Measurements from ENCODE around the gene CMTR1.

Gene CMTR1

DNA sequence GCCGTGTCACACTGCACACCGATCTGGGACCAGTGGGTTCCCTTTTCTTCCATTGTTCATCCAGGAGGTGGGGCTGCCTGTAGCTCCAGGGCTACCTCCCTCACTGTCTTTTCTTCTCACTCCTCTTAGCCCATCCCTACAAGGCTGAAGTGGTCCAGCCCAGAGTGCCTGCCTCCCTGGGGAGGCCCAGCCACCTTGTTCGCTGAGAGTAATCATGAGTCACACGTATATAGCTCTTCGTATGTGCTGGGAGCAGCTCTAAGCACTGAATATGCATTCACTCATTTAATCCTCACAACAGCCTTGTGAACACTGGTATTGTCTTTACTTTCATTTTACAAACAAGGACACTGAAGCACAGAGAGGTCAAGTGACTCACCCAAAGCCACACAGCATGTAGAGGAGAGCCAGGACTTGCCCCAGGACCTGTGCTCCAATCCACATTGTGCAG lies 81.3 kb downstream of the CMTR1 start:
- peak in 2 of 5 experiments; percentile 30 to 69 for DNase-seq

DNA sequence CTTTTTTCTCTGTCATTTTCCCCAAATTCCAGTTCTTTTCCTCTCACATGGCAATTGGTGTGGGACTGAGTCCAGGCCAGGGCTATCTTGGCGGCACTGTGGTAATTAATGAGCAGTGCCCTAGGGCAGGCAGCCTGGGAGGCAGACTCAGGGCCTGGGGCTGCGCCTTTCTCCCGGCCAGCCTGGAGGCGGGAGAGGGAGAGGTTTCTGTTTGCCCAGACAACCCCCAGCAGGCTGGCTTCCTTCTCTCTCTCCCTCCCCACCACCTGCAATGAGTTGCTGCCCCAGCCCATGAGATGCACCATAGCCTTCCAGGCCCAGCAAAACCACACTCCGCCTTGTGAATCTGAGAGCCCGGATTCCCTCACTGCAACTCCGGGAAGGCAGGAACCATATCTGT lies 81.8 kb downstream of the CMTR1 start:
- peak in 1 of 5 experiments; percentile 36 for DNase-seq

DNA sequence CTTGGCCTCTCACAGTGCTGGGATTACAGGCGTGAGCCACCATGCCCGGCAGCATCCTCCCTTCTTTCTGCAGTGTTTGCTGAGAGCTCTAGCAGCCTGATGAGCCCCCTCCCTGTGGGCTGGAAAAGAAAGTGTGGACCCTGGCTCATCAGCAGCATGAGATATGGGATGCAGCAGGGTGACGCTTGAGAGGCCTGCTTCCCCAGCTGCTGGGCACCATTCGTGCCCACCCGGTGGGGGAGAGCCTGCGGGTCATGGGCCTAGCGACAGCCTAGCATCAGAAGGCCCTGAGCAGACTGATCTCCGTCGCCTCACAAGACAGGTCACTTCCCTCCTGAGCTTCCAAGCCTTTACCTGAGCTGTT lies 82.7 kb downstream of the CMTR1 start:
- no peak for DNase-seq

DNA sequence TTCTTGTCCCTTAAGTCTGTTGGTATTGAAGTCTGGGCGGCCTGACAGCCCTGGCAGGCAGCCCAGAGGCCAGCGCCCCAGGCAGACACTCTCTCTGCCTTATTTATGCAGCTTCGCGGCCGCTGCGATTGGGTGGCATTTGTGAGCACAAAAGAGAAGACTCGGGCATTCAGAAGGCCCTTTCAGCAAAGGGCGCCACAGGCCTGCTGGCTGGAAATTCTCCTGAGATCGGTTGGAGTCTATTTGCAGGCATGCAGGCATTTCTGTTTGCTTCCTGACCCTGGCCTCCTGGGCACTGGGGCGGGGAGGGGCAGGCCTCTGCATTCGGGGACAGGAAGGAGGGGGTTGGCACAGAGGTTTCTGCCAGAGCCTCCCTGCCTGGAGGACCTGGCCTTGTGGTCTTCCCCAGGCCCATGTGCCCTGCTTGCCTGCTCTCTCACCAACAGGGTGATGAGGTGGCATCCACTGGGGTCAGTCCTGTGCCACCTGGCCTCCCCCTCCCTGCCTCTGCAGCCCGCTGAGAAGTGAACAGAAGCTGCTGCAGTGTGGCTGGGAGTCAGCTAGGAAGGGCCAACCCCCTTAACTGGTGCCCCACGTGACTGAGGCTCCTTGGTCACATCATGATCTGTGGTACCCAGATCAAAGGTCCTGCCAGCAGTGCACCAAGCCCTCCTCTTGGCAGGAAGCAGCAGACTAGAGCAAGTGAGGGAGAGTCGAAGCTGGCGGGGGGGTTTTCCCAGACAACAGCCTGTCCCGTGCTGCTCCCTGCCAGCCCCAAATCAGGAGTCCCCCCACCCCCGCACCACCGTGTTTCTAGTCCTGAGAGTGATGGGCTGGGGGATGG lies 83.3 kb downstream of the CMTR1 start:
- DNase-seq: peak; percentile 80 to 98 (median 93)

DNA sequence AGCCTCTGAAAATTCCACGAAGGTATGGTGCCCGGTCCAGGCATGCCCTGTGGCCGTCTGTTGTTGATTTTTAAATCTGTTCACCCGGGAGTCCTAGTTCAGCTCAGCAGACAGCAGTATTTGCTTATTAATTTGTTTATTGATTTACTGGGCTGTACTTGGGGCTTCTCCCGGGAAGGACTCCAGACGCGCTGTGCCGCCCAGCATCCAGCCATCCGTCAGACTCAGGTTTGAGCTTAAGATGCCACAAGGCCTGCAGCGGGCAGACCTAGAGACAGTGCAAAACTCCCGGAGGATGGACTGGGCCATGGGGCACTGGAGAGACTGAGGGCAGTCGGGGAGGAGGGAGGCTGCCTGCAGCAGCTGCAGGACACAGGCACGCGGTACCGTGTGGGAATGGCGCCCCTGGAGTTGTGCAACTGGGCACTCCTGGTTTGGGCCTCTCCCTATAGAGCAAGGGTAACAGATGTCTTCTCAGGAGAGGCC lies 83.9 kb downstream of the CMTR1 start:
- DNase-seq: peak in 2 of 5 experiments; percentile 6 to 34

DNA sequence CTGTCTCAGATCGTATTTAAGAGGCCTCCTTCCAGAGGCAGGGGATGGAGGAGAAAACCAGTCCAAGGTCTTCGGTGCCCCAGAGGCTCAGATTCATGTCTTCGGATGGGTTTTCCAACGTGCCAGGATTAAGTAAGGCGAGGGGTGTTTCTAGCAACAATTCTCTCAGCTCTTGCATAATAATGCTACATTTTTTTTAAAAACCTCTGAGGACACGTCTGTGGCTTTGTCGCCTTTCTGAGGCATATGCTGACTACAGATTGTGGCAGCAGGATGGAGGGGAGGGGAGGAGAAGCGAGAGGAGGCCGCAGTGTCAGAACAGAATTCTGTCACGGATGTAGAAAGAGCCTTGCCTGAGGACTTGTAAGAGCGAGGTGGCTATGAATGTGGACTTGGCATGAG lies 84.4 kb downstream of the CMTR1 start:
- peak in 4 of 5 experiments; percentile 63 to 95 (median 78) for DNase-seq

DNA sequence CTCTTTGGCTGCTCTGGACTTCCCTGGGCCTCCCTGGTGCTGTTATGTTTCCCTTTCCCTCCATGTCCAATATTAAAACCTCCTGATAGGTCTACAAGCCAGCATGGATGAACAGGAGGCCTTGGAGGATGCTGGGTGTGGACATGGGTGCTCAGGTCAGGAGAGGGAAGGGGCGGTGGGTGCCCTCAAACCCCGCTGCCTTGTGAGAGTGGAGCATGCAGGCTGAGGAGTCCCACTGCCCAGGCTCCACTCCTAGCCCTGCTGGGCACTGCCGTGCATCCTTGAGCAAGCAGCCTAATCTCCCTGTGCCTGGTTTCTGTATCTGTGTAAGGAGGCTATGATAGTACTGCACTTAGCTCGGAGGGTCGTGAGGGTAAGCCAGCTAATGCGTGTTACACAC lies 85.1 kb downstream of the CMTR1 start:
- no peak for DNase-seq

DNA sequence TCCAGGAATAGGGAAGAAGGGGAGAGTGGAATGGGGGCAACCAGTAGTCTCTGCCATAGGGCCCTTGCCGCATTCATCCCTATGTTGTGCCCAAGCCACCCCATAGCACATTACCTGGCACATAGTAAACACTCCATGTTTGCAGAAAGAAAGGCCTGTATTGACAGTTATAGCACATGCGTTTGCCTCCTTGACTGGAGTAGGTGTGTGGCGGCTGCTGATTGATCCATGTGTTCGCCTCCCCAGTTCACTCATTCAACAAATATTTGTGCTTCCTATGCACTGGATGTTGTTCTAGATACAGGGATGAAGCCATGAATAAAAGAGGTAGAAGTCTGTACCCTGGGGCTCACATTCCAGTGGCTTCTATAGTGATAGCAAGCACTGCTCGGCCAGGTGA lies 86.4 kb downstream of the CMTR1 start:
- DNase-seq: no peak

DNA sequence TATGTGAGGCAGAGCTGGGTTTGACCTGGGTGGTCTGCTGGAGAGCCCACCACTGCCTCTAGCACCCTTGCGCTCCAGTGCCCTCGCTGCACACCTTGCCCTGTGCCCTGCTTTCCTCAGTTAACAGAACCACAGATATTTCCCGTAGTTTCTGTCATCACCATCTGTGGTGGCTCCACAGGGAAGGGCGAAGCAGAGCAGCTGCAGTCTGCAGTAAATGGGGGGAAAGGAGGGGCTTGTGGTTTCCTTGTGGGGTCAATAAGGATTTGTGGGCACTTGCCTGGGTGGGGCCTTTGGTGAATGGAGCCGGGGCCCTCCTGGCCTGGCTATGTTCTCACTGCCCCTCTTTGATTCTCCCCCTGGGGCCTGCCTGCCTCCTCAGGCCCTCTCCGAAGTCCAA lies 87.9 kb downstream of the CMTR1 start:
- no peak for DNase-seq

DNA sequence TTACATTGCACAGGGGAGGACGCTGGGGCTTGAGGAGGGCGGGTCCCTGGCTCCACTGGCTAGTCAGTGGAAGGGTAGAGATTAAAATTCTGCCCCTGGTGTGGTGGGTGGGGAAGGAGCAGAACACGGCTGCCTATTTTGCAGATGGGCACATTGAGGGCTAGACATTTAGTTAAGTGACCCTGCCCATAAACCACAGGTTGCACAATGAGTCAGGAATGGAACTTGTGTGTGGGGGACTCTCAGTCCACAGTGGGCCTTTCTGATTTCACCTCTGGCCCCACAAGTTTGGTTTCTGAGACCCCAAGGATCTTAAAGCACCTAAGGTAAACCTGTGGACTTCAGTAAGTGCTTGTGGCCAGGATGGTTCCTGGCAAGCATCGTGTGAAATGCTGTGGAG lies 88.7 kb downstream of the CMTR1 start:
- no peak for DNase-seq

DNA sequence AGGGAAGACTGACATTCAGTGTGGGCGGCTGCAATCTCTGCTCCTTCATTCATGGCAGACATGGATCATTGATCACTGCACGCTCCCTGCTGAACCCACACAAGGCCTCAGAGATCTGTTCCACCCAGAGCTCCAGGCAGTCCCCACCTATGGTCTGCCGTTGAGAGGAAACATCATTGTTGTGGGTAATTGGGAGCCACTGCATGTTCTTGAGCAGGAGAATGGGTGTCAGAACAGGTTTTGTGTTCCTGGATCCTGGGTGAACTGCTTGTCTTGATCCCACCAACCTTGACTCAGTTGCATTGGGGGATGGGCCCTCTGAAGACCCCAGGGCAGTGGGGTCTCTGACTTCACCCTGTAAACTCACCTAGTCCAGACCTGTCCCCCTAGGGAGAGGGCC lies 89.8 kb downstream of the CMTR1 start:
- no peak for DNase-seq

DNA sequence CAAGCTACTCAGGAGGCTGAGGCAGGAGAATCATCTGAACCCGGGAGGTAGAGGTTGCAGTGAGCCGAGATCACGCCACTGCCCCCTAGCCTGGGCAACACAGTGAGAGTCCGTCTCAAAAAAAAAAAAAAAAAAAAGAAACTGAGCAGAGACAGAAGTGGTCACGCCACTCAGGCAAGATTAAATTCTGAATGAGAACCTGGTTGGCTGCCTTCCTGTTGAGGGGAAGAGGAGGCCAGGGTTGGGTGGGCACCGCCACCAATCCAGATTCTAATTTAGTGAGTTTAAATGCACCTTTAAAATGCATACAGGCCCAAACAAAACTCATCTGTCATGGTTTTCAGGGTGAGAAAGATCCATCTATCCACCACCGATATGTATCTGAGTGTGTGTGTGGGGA lies 90.4 kb downstream of the CMTR1 start:
- DNase-seq: no peak

DNA sequence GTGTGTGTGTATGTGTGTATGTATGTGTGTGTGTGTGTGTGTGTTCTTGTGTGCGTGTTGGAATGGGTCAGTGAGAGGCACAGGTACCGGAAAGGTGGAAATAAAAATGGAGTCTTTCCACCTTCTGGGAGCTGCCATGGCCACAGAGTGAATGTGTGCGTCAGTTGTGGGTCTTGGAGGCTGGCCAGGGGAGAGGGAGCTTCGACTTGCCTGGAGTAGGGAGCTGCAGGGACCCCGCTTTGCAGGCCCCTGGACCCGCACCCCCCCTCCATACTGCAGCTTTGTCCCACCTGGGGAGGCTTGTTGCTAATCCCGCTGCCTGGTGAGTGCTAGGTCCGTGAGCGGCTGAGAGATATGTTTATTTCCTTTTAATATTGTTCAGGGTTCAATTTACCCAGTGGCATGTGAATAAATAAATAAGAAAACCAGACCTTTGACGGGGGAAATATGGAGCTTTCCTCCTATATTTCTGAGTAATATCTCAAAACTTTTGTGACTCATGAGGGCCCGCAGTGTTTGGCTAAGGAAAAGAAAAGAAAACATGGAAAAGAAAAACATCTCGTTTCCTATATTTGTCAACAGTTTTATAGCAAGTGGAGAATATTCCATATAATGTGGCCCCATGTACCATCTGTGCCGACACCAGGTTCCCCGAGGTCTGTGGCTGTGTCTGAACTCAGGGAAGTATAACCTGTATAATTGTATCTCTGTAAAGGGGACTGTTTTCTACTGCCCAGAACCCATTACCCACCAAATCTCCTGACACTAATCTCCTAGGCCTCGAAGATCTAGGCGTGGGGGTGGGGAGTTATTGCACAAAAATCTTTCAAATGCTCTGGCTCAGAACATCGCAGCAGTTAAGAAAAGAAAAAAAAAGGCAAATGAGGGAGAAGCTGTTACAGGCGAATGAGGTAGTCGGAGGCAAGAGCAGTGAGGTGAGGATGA lies 91.3 kb downstream of the CMTR1 start:
- DNase-seq: no peak

DNA sequence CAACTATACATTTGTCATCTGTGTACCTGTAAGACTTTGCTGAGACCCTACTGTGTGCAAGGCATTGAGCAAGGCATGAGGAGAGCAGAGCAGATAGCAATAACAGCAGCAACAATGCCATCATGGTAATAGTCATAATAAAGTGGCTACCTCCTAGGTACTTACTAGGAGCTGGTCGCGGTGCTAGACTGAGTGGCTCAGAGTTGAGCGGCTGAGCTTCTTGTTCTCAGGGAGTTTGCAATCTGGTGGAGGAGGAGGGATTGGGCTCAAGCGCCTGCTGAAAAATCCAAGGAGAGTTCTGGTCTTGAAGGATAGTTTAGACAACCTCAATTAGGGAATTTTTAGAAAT lies 91.9 kb downstream of the CMTR1 start:
- no peak for DNase-seq

DNA sequence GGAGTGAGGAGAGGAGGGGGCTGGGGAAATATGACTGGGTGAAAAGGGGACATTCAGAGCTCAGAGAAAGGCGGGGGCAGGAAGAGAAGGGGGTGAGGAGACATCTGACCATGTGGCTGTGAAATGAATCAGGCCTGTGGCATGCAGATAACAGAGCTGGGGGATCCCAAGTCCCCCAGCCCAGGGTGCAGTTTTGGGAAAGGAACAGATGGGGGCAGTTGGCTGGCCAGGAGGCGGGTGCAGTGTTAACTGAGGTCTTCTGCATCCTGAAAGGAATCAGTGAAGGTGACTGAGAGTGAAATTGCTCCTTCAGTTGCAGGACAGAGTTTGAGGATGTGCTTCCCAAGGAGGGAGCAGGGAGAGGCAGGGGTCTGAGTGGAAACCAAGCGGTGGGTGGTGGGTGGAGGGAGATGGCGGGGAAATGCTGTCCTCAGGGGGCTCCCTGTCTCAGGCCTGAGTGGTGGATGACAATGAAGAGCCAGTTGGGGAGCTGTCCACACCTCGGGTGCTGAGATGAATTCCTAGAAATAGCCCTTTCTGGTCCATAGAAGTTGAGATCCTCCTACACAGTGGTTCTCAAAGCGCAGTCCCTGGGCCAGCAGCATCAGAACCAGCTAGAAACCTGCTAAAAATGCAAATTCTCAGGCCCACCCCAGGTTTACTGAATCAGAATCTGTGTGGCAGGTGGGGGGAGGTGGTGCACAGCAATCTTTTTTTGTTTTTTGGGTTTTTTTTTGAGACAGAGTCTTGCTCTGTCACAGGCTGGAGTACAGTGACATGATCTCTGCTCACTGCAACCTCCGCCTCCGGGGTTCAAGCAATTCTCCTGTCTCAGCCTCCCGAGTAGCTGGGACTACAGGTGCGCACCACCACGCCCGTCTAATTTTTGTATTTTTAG lies 92.7 kb downstream of the CMTR1 start:
- no peak for DNase-seq

DNA sequence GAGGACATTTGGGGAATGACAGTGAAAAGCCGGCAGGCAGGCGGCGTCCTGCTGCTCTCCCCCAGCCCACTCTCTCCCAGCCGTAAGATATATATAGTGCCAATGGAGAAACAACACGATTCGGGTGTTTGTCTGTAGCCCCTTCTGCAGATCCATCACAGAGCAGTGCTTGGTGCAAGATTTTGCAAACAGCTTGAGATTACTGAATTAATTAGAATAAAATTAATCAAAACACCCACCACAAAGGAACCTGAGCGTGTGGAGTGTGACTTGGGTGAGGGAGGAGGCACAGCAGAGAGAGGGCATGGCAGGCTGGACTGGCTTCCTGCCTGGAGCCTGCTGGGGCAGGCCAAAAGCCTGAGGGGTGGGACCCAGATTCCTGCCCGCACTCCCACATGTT lies 95.5 kb downstream of the CMTR1 start:
- no peak for DNase-seq

DNA sequence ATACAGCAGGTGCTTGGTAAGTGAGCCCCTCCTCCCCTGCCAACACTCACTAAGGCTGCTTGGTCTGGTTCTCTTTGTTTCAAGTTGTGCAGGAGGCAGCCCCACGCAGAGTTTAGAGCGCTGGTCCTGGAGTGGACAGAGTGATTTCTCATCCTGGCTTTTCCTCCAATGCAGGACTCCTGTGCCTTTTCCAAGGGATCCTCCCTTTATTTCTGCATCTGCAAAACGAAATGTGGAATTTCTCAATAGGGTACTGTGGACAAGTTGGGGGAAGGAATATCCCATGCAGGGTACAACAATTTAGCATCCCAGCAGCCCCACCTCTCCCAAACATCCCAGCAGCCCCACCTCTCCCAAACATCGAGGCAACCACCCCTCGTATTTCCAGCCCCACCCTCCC lies 97.3 kb downstream of the CMTR1 start:
- DNase-seq: no peak

DNA sequence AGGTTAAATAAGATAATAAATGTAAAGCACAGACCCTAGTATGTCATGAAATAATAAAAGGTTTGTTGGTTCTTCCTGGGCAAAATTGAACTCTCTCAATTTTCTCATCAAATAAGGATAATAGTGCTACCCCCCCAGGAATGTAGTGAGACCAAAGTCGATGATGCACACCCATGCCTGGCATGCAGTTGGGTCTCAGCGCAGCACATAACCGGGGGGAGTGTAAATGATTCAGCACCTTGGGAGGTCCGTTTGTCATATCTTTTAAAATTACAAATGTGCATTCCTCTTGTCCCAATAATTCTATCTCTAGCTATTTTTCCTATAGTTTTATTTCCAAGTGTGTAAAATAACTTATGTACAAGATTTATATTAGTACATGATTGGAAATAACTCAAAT lies 98.0 kb downstream of the CMTR1 start:
- no peak for DNase-seq

Measured in T-helper 2 cell (primary cell).